Stimulated activated naive B cell treated with anti-CD40 and anti-IgM and Interleukin-4, amounts not matched to agents 10 μg/mL and 1 μg/mL and 100 μg/mL, for 72 hours (primary cell): ENCODE data around the gene TPH1.

ENCODE experiments used
- ATAC-seq, 2 donors: fragments of 150-1000 bp; cut with Tn5 transposase; replicated peaks; 2 replicates each; pipeline ENCODE4 v1.10.0; 2021; ENCODE audit warnings: moderate library complexity in 1 of 2
- DNase-seq: peaks from one replicate; pipeline ENCODE4 v3.0.0; 2021
- H3K27ac Mint-ChIP-seq: one replicate; pipeline ENCODE4 v1.8.0; 2022; ENCODE audit warnings: mild to moderate bottlenecking, mixed read lengths
- H3K27me3 Mint-ChIP-seq, 2 donors: one replicate each; pipeline ENCODE4 v1.8.0; 2022; ENCODE audit warnings: mixed read lengths in 2 of 2
- H3K36me3 Mint-ChIP-seq, 2 donors: one replicate each; pipeline ENCODE4 v1.8.0; 2022; ENCODE audit warnings: mixed read lengths in 2 of 2, mild to moderate bottlenecking in 1 of 2
- H3K4me1 Mint-ChIP-seq, 2 donors: one replicate each; pipeline ENCODE4 v1.8.0; 2022; ENCODE audit warnings: mixed read lengths in 2 of 2, mild to moderate bottlenecking in 1 of 2
- H3K4me3 Mint-ChIP-seq, 2 donors: one replicate each; pipeline ENCODE4 v1.8.0; 2022; ENCODE audit warnings: mild to moderate bottlenecking in 2 of 2, mixed read lengths in 2 of 2, moderate library complexity in 1 of 2
- H3K9me3 Mint-ChIP-seq, 2 donors: one replicate each; pipeline ENCODE4 v1.8.0; 2022; ENCODE audit warnings: mixed read lengths in 2 of 2, mild to moderate bottlenecking in 1 of 2

Gene TPH1

GRCh38 chr11:18046116-18046777, at the start of gene TPH1:
Gene TPH1 (minus strand): TSS chr11:18046269. CDS start chr11:18040762, 5,507 bp downstream.
- H3K27me3 Mint-ChIP-seq, result peaks cover 37 to 55% of the 10 kb centered on the region in 2 donors
- peaks cover 0 to 6% of the 10 kb centered on the region in 2 donors for H3K9me3 Mint-ChIP-seq

DNA sequence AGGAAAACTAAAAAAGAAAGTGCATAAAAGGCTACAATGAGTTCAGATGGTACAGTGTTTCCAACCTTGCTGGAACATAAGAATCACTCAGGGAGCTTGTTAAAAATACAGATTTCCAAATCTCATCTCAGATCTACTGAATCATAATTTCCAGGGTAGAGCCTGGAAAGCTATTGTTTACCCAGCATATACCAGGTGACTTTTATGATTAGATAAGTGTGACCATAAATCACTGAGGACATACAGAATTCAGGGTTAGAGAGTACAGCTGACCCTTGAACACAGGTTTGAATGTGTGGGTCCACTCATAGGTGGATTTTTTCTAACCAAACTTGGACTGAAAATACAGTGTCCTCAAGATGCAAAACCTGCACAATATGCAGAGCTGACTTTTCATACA, 47.9 kb upstream of the TPH1 start:
- H3K27me3 Mint-ChIP-seq, result no peaks in the 10 kb centered on the region
- H3K27ac Mint-ChIP-seq, result no peak overlapping the region
- H3K4me1 Mint-ChIP-seq, result peaks cover under 1 to 4% of the 10 kb centered on the region in 2 donors
- H3K36me3 Mint-ChIP-seq, result peaks cover 34 to 49% of the 10 kb centered on the region in 2 donors
- no peak overlapping the region for H3K4me3 Mint-ChIP-seq
- H3K9me3 Mint-ChIP-seq, result no peaks in the 10 kb centered on the region
- ATAC-seq, result no peak
- DNase-seq, result no peak

More at GRCh38 chr11:18046116-18046777, at the start of gene TPH1:
- Mint-ChIP-seq H3K4me1 (peaks cover 0 to 7% of the 10 kb centered on the region in 2 donors), H3K4me3 (no peak within 1 kb of the TSS), H3K36me3 (peaks cover 6 to 26% of the 10 kb centered on the region in 2 donors), H3K27ac (no peak within 1 kb of the TSS)
- no peak for ATAC-seq
- DNase-seq, result no peak

DNA sequence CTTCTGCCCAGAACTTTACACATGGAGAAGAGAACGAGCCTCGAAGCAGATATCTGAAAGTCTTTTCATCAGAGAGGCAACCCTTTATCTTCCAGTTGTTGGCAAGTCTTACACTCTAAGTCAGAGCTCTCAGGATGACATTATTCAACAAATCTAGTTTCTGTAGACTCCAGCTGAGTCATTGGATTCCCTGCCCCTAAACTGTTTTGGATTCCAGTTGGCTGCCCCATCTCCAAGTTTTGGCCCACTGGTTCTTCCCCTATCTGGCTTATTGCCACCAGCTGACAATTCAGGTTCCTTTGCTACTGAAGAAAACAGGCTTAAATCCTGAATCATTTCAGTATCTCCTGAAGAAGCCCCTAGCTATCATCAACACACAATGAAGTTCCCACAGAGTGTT, 45.7 kb upstream of the TPH1 start:
- DNase-seq (no peak), ATAC-seq (no peak)
- H3K4me3 Mint-ChIP-seq, result no peak overlapping the region
- no peaks in the 10 kb centered on the region for H3K27me3 Mint-ChIP-seq
- peaks cover 0 to 2% of the 10 kb centered on the region in 2 donors for H3K4me1 Mint-ChIP-seq
- H3K36me3 Mint-ChIP-seq, result peaks cover 40 to 53% of the 10 kb centered on the region in 2 donors
- H3K27ac Mint-ChIP-seq, result no peak overlapping the region
- H3K9me3 Mint-ChIP-seq, result no peaks in the 10 kb centered on the region

GRCh38 chr11:18088966-18089365, 42.9 kb upstream of the TPH1 start:
- no peaks in the 10 kb centered on the region for H3K4me1 Mint-ChIP-seq
- no peak overlapping the region for H3K27ac Mint-ChIP-seq
- no peaks in the 10 kb centered on the region for H3K27me3 Mint-ChIP-seq
- no peak for ATAC-seq
- H3K9me3 Mint-ChIP-seq, result no peaks in the 10 kb centered on the region
- peaks cover 36 to 48% of the 10 kb centered on the region in 2 donors for H3K36me3 Mint-ChIP-seq
- no peak overlapping the region for H3K4me3 Mint-ChIP-seq
- no peak for DNase-seq

- no peak overlapping the region for H3K27ac Mint-ChIP-seq
- H3K9me3 Mint-ChIP-seq, result no peaks in the 10 kb centered on the region
- peaks cover 33 to 51% of the 10 kb centered on the region in 2 donors for H3K36me3 Mint-ChIP-seq
- DNase-seq (no peak), ATAC-seq (no peak)
- no peaks in the 10 kb centered on the region for H3K27me3 Mint-ChIP-seq
- H3K4me3 Mint-ChIP-seq, result no peak overlapping the region
- H3K4me1 Mint-ChIP-seq, result no peaks in the 10 kb centered on the region
Measured at GRCh38 chr11:18088366-18088765, 42.3 kb upstream of the TPH1 start.

DNA sequence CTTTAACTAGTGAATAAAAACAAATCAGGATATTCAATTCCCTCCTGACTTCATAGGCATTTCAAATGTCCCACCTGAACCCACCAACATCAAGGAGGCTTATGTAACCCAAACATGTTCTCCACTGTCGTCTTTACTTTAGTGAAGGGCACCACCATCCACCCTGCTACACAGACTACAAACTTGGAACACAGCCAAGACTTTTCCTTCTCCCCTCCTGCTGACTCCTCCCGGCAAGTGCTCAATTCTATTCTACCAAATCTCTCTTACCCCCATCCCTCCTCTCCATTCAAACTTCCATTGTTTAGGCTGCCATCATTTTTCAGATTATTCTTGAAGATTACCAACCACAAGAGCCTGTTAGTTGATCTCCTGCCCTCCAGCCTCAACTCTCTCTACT, 35.5 kb upstream of the TPH1 start:
- ATAC-seq, result no peak
- Mint-ChIP-seq H3K9me3 (no peaks in the 10 kb centered on the region), H3K27me3 (no peaks in the 10 kb centered on the region), H3K4me3 (no peak overlapping the region), H3K27ac (peak overlapping the region; percentile 0), H3K4me1 (no peaks in the 10 kb centered on the region), H3K36me3 (peaks cover 34 to 51% of the 10 kb centered on the region in 2 donors)
- no peak for DNase-seq

- no peak overlapping the region for H3K4me3 Mint-ChIP-seq
- no peaks in the 10 kb centered on the region for H3K27me3 Mint-ChIP-seq
- ATAC-seq, result no peak
- no peak overlapping the region for H3K27ac Mint-ChIP-seq
- H3K36me3 Mint-ChIP-seq, result peaks cover 33 to 54% of the 10 kb centered on the region in 2 donors
- no peaks in the 10 kb centered on the region for H3K4me1 Mint-ChIP-seq
- no peaks in the 10 kb centered on the region for H3K9me3 Mint-ChIP-seq
- no peak for DNase-seq
Measured at GRCh38 chr11:18080451-18080850, 34.4 kb upstream of the TPH1 start.

DNA sequence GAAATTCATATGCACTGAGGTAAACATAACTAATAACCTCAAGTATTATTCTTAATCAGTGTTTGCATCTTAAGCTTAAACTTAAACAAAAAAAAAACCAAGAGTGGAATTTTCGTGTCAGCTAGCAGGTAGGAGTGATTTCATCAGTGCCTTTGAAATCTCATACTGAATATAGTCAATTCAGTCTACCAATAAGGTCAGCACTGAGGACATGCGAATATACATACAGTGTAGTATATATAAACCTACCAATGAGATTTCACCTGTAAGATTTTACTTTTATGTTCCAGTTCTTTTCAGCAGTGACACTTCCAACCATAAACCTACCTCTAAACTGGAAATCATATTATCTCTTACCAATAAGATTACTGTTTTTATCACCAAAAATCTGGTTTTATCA, 32.8 kb upstream of the TPH1 start:
- Mint-ChIP-seq H3K36me3 (peaks cover 29 to 52% of the 10 kb centered on the region in 2 donors), H3K4me3 (no peak overlapping the region), H3K27ac (no peak overlapping the region), H3K27me3 (no peaks in the 10 kb centered on the region), H3K4me1 (no peaks in the 10 kb centered on the region), H3K9me3 (no peaks in the 10 kb centered on the region)
- no peak for ATAC-seq
- no peak for DNase-seq

GRCh38 chr11:18075444-18075843, 29.4 kb upstream of the TPH1 start:
- H3K4me1 Mint-ChIP-seq, result no peaks in the 10 kb centered on the region
- H3K4me3 Mint-ChIP-seq, result no peak overlapping the region

GRCh38 chr11:18071098-18071705, 25.1 kb upstream of the TPH1 start:
- ATAC-seq (no peak), DNase-seq (no peak)
- Mint-ChIP-seq H3K4me3 (no peak overlapping the region), H3K27ac (no peak overlapping the region), H3K4me1 (no peaks in the 10 kb centered on the region), H3K36me3 (peaks cover 5 to 33% of the 10 kb centered on the region in 2 donors), H3K27me3 (no peaks in the 10 kb centered on the region), H3K9me3 (no peaks in the 10 kb centered on the region)

More at GRCh38 chr11:18075444-18075843, 29.4 kb upstream of the TPH1 start:
- ATAC-seq (no peak), DNase-seq (no peak)
- no peak overlapping the region for H3K27ac Mint-ChIP-seq
- H3K9me3 Mint-ChIP-seq, result no peaks in the 10 kb centered on the region
- H3K36me3 Mint-ChIP-seq, result peaks cover 14 to 39% of the 10 kb centered on the region in 2 donors
- no peaks in the 10 kb centered on the region for H3K27me3 Mint-ChIP-seq

- no peaks in the 10 kb centered on the region for H3K27me3 Mint-ChIP-seq
- H3K27ac Mint-ChIP-seq, result no peak overlapping the region
- H3K4me1 Mint-ChIP-seq, result peaks cover 0 to 1% of the 10 kb centered on the region in 2 donors
- ATAC-seq (no peak), DNase-seq (no peak)
- no peak overlapping the region for H3K4me3 Mint-ChIP-seq
- H3K36me3 Mint-ChIP-seq, result peaks cover 2 to 30% of the 10 kb centered on the region in 2 donors
- H3K9me3 Mint-ChIP-seq, result no peaks in the 10 kb centered on the region
Measured at GRCh38 chr11:18067372-18067771, 21.3 kb upstream of the TPH1 start.

GRCh38 chr11:18066626-18067025, 20.6 kb upstream of the TPH1 start:
- Mint-ChIP-seq H3K4me1 (peaks cover 0 to 1% of the 10 kb centered on the region in 2 donors), H3K9me3 (no peaks in the 10 kb centered on the region), H3K4me3 (no peak overlapping the region), H3K36me3 (peaks cover 2 to 30% of the 10 kb centered on the region in 2 donors), H3K27ac (no peak overlapping the region), H3K27me3 (no peaks in the 10 kb centered on the region)
- ATAC-seq, result no peak
- no peak for DNase-seq

GRCh38 chr11:18065572-18065971, 19.5 kb upstream of the TPH1 start:
- Mint-ChIP-seq H3K4me3 (no peak overlapping the region), H3K27ac (no peak overlapping the region), H3K27me3 (no peaks in the 10 kb centered on the region), H3K36me3 (peaks cover 2 to 24% of the 10 kb centered on the region in 2 donors), H3K9me3 (peaks cover 0 to 2% of the 10 kb centered on the region in 2 donors), H3K4me1 (peaks cover 0 to 1% of the 10 kb centered on the region in 2 donors)
- DNase-seq (no peak), ATAC-seq (no peak)

- ATAC-seq (no peak), DNase-seq (no peak)
- H3K4me1 Mint-ChIP-seq, result peaks cover 0 to 1% of the 10 kb centered on the region in 2 donors
- H3K9me3 Mint-ChIP-seq, result peaks cover 0 to 2% of the 10 kb centered on the region in 2 donors
- H3K4me3 Mint-ChIP-seq, result no peak overlapping the region
- no peak overlapping the region for H3K27ac Mint-ChIP-seq
- H3K27me3 Mint-ChIP-seq, result no peaks in the 10 kb centered on the region
- peaks cover 2 to 21% of the 10 kb centered on the region in 2 donors for H3K36me3 Mint-ChIP-seq
Measured at GRCh38 chr11:18064450-18065054, 18.5 kb upstream of the TPH1 start.
